K562 (cell line): ENCODE data around the gene FASTK. TPM values are rescaled to one million over a fixed set of nuclear protein-coding genes. Genes with fewer than 3 reads are reported as not detected.

Source experiments
- CHD4 ChIP-seq: fragments of 200-600 bp; sonication (generic); IDR thresholded peaks from 3 replicates; pipeline ENCODE4 v1.6.1; 2012; ENCODE audit warnings: low read depth, mild to moderate bottlenecking, mixed read lengths, low read length, inconsistent platforms; ENCODE audit not compliant: insufficient read depth, insufficient replicate concordance, poor library complexity, severe bottlenecking
- FOXP4 ChIP-seq: sonication (generic); formaldehyde crosslinking; IDR thresholded peaks from 2 replicates; pipeline ENCODE4 v1.8.0; 2022; ENCODE audit warnings: mild to moderate bottlenecking, missing genetic modification reagents, borderline replicate concordance
- FUS ChIP-seq: fragments of 200-400 bp; formaldehyde crosslinking; optimal IDR thresholded peaks from 2 replicates; pipeline ENCODE3; 2017; ENCODE audit warnings: low read depth, low read length
- ILK ChIP-seq: fragments of 450-650 bp; IDR thresholded peaks from 2 replicates; pipeline ENCODE4 v1.6.1; 2016; ENCODE audit warnings: missing genetic modification characterization, low read depth, mild to moderate bottlenecking, missing compliant biosample characterization, moderate library complexity, borderline replicate concordance
- KDM5B ChIP-seq: fragments of 200-600 bp; sonication (generic); IDR thresholded peaks from 2 replicates; pipeline ENCODE4 v1.6.1; 2012; ENCODE audit warnings: low read depth, mild to moderate bottlenecking, moderate library complexity, low read length, control low read depth, inconsistent platforms; ENCODE audit not compliant: insufficient replicate concordance
- MCM3 ChIP-seq: fragments of 450-650 bp; IDR thresholded peaks from 2 replicates; pipeline ENCODE4 v1.6.1; 2016
- NFXL1 ChIP-seq: fragments of 450-650 bp; formaldehyde crosslinking; IDR thresholded peaks from 2 replicates; pipeline ENCODE4 v1.4.0; 2021; ENCODE audit warnings: mild to moderate bottlenecking
- RERE ChIP-seq: sonication (generic); formaldehyde crosslinking; IDR thresholded peaks from 2 replicates; pipeline ENCODE4 v1.8.0; 2023; ENCODE audit warnings: missing genetic modification reagents, mild to moderate bottlenecking, borderline replicate concordance
- SAP30 ChIP-seq: fragments of 200-600 bp; sonication (generic); IDR thresholded peaks from 2 replicates; pipeline ENCODE4 v1.6.1; 2012; ENCODE audit warnings: borderline replicate concordance, low read depth, mild to moderate bottlenecking, moderate library complexity, low read length, control low read depth, inconsistent platforms; ENCODE audit not compliant: insufficient read depth, poor library complexity, severe bottlenecking
- TCFL5 ChIP-seq: fragments of 250-450 bp; sonication (Bioruptor Pico); conservative IDR thresholded peaks from 2 replicates; pipeline ENCODE4 v1.6.1; 2021; ENCODE audit warnings: mild to moderate bottlenecking, moderate library complexity, matching md5 sums
- THAP7 ChIP-seq: fragments of 250-450 bp; sonication (Bioruptor Pico); IDR thresholded peaks from 2 replicates; pipeline ENCODE4 v1.5.0; 2021
- USF1 ChIP-seq: sonication (generic); formaldehyde crosslinking; IDR thresholded peaks from 2 replicates; pipeline ENCODE4 v1.9.0; 2022; ENCODE audit warnings: mild to moderate bottlenecking, missing genetic modification reagents
- polyA plus RNA-seq, 8 experiments: library from polyadenylated mRNA; depleted of rRNA in 4 of 8; stranded (reverse) in 5 of 8; unstranded in 3 of 8; fragments of >200 nt; fragmentation: Nextera tagmentation in 2 of 8; fragmentation: Illumina TruSeq in 1 of 8; extraction: Ambion mirVana in 2 of 8; extraction: Trizol in 1 of 8; gene quantifications; 2 replicates each; pipeline versions ENCODE4 v1.2.1 to v1.2.3, GENCODE V29; 2011 to 2014; ENCODE audit warnings: inconsistent platforms in 1 of 8, missing spikeins in 1 of 8
- total RNA-seq, 7 experiments: library from RNA; depleted of rRNA in 6 of 7; stranded (reverse); fragments of >200 nt in 6 of 7; fragmentation: Illumina TruSeq in 2 of 7; extraction: Trizol in 2 of 7; gene quantifications; 2 replicates each; pipeline versions ENCODE4 v1.2.1 to v1.2.3, GENCODE V29; 2011 to 2021; ENCODE audit warnings: low replicate concordance in 1 of 7

The FASTK gene
- total and polyA plus RNA-seq, 9 of the 15 experiments (the other 6 are each of a cell fraction or from before 2014, with no cell fraction given) = 0.51 to 150 (median 48.2) TPM

GRCh38 chr7:151038951-151039849 lies 41.4 kb downstream of the FASTK start (continued):
- TF ChIP-seq MCM3 = no peak
- TF ChIP-seq CHD4 = peak; percentile 84
- TF ChIP-seq RERE = no peak
- no peak for TF ChIP-seq THAP7 (CRISPR knock-in tag)
- TF ChIP-seq SAP30 = no peak
- no peak for TF ChIP-seq TCFL5 (CRISPR knock-in tag)
- TF ChIP-seq NFXL1 = no peak
- TF ChIP-seq KDM5B = peak; percentile 76
- no peak for TF ChIP-seq USF1 (CRISPR knock-in tag)
- TF ChIP-seq FUS = no peak
- TF ChIP-seq ILK (tag) = no peak
- no peak; the same call in 1 of the 2 replicates for TF ChIP-seq FOXP4 (CRISPR knock-in tag)
